Measurements from ENCODE around the gene LRCOL1. TPM values are rescaled to one million over a fixed set of nuclear protein-coding genes. Genes with fewer than 3 reads are reported as not detected.
A peak's percentile ranks its signal among the peaks of the same experiment; 100 is the strongest.

The LRCOL1 gene
- total RNA-seq, 1 experiment from 2014 or later = not detected

- no TSS peak for BruUV-seq (replicated peaks)
- peaks cover 10% of the 10 kb centered on the region for H3K4me1 ChIP-seq (ENCODE audit: control insufficient read depth, insufficient read depth, low read length)
- no peaks in the 10 kb centered on the region for H3K36me3 ChIP-seq (ENCODE audit: control insufficient read depth, insufficient read depth, low read length)
- H3K27me3 ChIP-seq (ENCODE audit: control insufficient read depth, insufficient read depth, low read length) = peaks cover 6% of the 10 kb centered on the region; the same call in 1 of the 2 replicates
- TF ChIP-seq CTCF (IDR thresholded peaks at IDR 0.05) (no peak), POLR2AphosphoS5 (IDR thresholded peaks at IDR 0.05; ENCODE audit: low read depth, low read length) (no peak), SIN3A (IDR thresholded peaks at IDR 0.05; ENCODE audit: borderline replicate concordance, insufficient read depth, low read depth, low read length) (no peak), TCF7L2 (IDR thresholded peaks at IDR 0.05; ENCODE audit: low read depth, low read length) (no peak), REST (IDR thresholded peaks at IDR 0.05; ENCODE audit: insufficient read depth in 1 of 2, low read depth in 2 of 2, low read length in 1 of 2) (no peak)
- no peak overlapping the region for H3K27ac ChIP-seq (ENCODE audit: low read length)
- ChIA-PET CTCF (no interaction called here), POLR2A (no interaction called here)
- H3K4me3 ChIP-seq (ENCODE audit: low read depth in 2 of 2, low read length in 2 of 2) = no peak overlapping the region
- H3K9me3 ChIP-seq (ENCODE audit: control insufficient read depth, insufficient read depth, low read depth, low read length) = no peaks in the 10 kb centered on the region
- intact Hi-C loops (cut with micrococcal nuclease; ENCODE audit: unreplicated experiment) = no loop called here
- no peak for DNase-seq (ENCODE audit: low read depth, low spot score)
- ATAC-seq = peak; percentile 16; the same call in 1 of the 2 replicates
- in situ Hi-C loops (cut with HindIII; ENCODE audit: low pct_unique_long_range_greater_than_20kb, low sequenced_read_pairs) = no loop called here
Measured at GRCh38 chr12:132620113-132620898, 9.9 kb upstream of the LRCOL1 start.

GRCh38 chr12:132619386-132620112 lies 9.2 kb upstream of the LRCOL1 start:
- intact Hi-C loops (cut with micrococcal nuclease; ENCODE audit: unreplicated experiment) (no loop called here), in situ Hi-C loops (cut with HindIII; ENCODE audit: low pct_unique_long_range_greater_than_20kb, low sequenced_read_pairs) (no loop called here)
- ChIA-PET CTCF (no interaction called here), POLR2A (no interaction called here)
- no peak for TF ChIP-seq POLR2AphosphoS5 (IDR thresholded peaks at IDR 0.05; ENCODE audit: low read depth, low read length)
- TF ChIP-seq TCF7L2 (IDR thresholded peaks at IDR 0.05; ENCODE audit: low read depth, low read length) = no peak
- no peak for TF ChIP-seq CTCF (IDR thresholded peaks at IDR 0.05)
- TF ChIP-seq REST (IDR thresholded peaks at IDR 0.05; ENCODE audit: insufficient read depth in 1 of 2, low read depth in 2 of 2, low read length in 1 of 2) = no peak
- H3K27me3 ChIP-seq (ENCODE audit: control insufficient read depth, insufficient read depth, low read length) = peaks cover 6% of the 10 kb centered on the region; the same call in 1 of the 2 replicates
- H3K9me3 ChIP-seq (ENCODE audit: control insufficient read depth, insufficient read depth, low read depth, low read length) = no peaks in the 10 kb centered on the region
- H3K27ac ChIP-seq (ENCODE audit: low read length) = no peak overlapping the region
- H3K36me3 ChIP-seq (ENCODE audit: control insufficient read depth, insufficient read depth, low read length) = no peaks in the 10 kb centered on the region
- no peak overlapping the region for H3K4me3 ChIP-seq (ENCODE audit: low read depth in 2 of 2, low read length in 2 of 2)
- no peak for DNase-seq (ENCODE audit: low read depth, low spot score)
- H3K4me1 ChIP-seq (ENCODE audit: control insufficient read depth, insufficient read depth, low read length) = peaks cover 10% of the 10 kb centered on the region
- ATAC-seq = peak; percentile 20
- no TSS peak for BruUV-seq (replicated peaks)

Measured in Panc1 (cell line).